ENCODE measurements around the gene EVA1A.

EVA1A gene

DNA sequence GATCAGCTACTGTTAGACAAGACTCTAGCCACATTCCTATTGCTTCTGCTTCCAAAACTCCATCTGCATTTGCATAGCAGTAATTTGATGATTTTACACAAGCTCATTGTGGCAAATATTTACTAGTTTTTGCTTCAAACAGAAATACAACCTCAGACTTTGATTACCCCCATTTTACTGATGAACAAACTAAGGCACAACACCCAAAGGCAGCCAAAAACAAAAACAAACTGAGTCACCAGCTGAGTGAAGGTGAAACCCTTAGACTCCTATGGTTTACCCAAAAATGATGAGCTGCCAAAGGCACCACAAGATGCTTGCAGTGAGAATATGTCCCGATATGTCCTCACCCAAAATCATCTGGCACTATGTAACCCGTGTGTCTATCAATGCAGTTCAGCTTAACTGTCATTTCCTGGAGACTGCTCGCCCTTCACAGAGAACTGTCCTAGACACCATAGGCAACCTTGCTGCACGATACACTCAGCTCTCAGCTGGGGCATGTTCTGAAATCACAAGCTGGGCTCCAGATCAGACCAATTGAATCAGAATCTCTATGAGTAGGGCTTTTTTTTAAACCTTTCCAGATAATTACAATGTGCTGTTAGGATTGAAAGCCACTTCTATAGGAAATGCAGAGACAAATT, 4.1 kb upstream of the EVA1A start:
- no peak for TF ChIP-seq CTCF (IDR thresholded peaks at IDR 0.05)

DNA sequence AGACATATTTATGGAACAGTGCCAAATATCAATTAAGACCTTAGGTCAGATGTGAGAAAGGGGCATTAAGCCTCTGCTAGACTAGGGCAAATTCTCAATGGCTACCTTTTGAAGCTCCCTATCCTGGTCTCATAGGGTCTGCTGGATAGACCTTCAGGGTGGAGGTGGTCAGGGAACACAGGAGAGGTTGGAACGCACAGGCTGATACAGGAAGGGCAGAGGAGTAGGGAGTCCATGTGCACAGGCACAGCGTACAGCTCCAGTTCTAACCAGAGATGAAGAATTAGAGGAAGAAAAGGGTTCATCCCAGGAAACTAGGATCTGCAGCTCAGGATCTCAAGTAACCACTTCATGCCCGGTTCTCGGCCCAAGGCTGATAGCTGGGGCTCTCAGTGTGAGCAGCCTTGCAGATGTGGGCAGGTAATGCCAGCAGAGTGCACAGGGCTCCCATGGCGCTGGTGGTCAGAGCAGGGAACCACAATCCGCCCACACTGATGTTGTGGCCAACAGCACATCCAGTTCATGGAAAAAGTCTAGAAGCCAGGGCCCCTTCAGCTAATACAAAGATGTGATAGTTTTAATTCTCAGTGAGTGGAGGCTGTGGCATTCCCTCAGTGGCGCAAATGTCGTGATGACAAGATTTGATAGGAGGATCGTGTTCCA, 3.4 kb upstream of the EVA1A start:
- TF ChIP-seq CTCF (IDR thresholded peaks at IDR 0.05) = no peak

DNA sequence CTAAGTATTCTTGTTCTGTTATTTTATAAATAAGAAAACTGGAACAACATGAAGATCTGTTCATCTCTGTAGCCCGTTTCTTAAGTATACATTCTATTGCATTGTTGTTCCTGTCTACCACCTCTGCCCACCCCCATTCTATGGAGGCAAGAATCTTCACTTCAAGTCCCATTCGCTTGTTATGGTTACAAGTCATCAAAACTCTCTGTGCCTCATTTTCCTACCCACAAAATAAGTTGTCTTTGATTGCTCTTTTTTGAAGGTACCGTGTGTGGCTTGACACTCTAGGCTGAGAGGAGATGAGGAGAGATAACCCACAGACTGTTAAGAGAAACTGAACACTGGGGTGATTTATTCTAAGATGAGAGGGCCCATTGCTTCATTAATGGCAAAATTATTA, 2.9 kb upstream of the EVA1A start:
- TF ChIP-seq CTCF (IDR thresholded peaks at IDR 0.05) = no peak

GRCh38 chr2:75562513-75562864, 1.8 kb upstream of the EVA1A start:
- no peak for TF ChIP-seq CTCF (IDR thresholded peaks at IDR 0.05)

- no peak for TF ChIP-seq CTCF (IDR thresholded peaks at IDR 0.05)
These were observed 1.1 kb upstream of the EVA1A start for GRCh38 chr2:75561566-75562512.

- no peak for TF ChIP-seq CTCF (IDR thresholded peaks at IDR 0.05)
These were observed 544 bp downstream of the EVA1A start for GRCh38 chr2:75560022-75560767.

DNA sequence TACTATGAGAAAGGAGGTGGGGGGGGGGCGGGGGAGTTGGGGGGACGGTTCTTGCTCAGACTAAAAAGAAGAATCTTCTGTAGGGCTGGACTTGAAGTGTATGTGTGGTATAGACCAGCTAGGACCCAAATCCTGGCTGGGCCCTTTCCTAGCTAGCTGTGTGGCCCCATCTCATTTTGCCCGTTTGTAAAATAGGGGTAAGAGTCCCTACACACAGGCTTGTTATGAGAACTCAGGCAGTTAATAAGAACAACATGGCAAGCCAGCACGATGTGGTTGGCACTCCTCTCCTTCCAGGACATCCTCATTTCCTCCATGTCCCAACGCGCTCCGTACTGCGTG, 1.1 kb downstream of the EVA1A start:
- no peak for TF ChIP-seq CTCF (IDR thresholded peaks at IDR 0.05)

Measured in LNCAP (cell line).